ENCODE data around the gene VWC2L.
A peak's percentile ranks its signal among the peaks of the same experiment; 100 is the strongest.

Gene VWC2L

DNA sequence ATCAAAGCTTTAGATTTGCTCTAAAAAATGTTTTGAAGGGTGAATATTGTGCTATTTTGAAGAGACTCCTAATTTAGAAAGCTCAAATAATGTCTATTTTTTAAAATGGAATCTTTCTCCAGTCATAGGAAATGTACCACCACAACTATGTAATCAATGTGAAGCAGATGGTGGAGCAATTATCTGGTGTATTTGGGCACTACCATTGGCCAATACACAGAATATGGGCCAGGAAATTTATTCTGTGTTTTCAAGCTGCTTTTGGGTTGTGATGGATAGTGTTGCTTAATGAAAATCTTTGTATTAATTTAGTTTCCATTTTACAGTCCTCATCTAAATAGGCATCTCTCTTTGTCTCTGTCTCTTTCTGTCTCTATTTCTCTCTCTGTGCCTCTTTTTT lies 17.1 kb upstream of the VWC2L start:
- Histone ChIP-seq H3K4me1 (ENCODE audit: control insufficient read depth, insufficient read depth, low read depth, low read length) (no peaks in the 10 kb centered on the region), H4K91ac (ENCODE audit: low read length) (no peak overlapping the region), H2BK5ac (ENCODE audit: low read depth, low read length, poor library complexity, severe bottlenecking) (no peak overlapping the region), H2BK12ac (ENCODE audit: low read length in 2 of 2) (no peak overlapping the region), H3K23ac (ENCODE audit: low read length in 2 of 2) (no peak overlapping the region), H3K9ac (ENCODE audit: low read length) (no peak overlapping the region), H3K4me3 (ENCODE audit: insufficient read depth in 1 of 2, low read depth in 1 of 2, low read length in 2 of 2) (no peak overlapping the region), H3K27me3 (ENCODE audit: control insufficient read depth in 1 of 2, insufficient read depth in 1 of 2, low read length in 2 of 2) (no peaks in the 10 kb centered on the region), H2BK15ac (ENCODE audit: low read depth, poor library complexity, severe bottlenecking) (no peak overlapping the region), H3K36me3 (ENCODE audit: control insufficient read depth in 1 of 2, insufficient read depth in 2 of 2, low read depth in 1 of 2, low read length in 2 of 2) (no peaks in the 10 kb centered on the region), H3K18ac (ENCODE audit: low read depth in 1 of 2, low read length in 2 of 2) (no peak overlapping the region), H2BK120ac (ENCODE audit: low read depth, low read length) (no peak overlapping the region), H3K27ac (ENCODE audit: low read length, poor library complexity, severe bottlenecking) (no peak overlapping the region), H2AFZ (ENCODE audit: low read depth, low read length) (no peak overlapping the region), H3K79me1 (replicated peaks; ENCODE audit: low read length, poor library complexity, severe bottlenecking) (no peaks in the 10 kb centered on the region), H3K9me3 (ENCODE audit: control insufficient read depth, low read length) (peaks cover 2% of the 10 kb centered on the region), H3K4me2 (ENCODE audit: low read length, poor library complexity, severe bottlenecking) (no peak overlapping the region), H4K8ac (ENCODE audit: low read length) (no peak overlapping the region), H2AK5ac (ENCODE audit: low read length, severe bottlenecking) (no peak overlapping the region), H3K14ac (ENCODE audit: low read length in 2 of 2) (no peak overlapping the region), H3K4ac (ENCODE audit: low read depth in 1 of 2, low read length in 2 of 2) (no peak overlapping the region)
- DNase-seq, result no peak

DNA sequence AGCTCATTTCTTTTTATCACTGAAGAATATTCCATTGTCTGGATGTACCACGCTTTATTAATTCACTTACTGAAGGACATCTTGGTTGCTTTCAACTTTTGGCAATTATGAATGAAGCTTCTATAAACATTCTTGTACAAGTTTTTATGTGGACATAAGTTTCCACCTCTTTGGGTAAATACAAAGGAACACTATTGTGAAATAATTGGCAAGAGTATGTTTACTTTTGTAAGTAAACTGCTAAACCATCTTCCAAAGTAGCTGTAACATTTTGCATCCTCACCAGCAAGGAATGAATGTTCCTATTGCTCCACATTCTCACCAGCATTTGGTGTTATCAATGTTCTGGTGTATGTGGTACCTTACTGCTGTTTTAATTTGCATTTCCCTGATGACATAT lies 15.8 kb upstream of the VWC2L start:
- H3K9me3 ChIP-seq (ENCODE audit: control insufficient read depth, low read length), result peaks cover 2% of the 10 kb centered on the region
- H2AK5ac ChIP-seq (ENCODE audit: low read length, severe bottlenecking), result no peak overlapping the region
- DNase-seq, result peak; percentile 17
- H3K4me2 ChIP-seq (ENCODE audit: low read length, poor library complexity, severe bottlenecking), result no peak overlapping the region
- no peaks in the 10 kb centered on the region for H3K79me1 ChIP-seq (replicated peaks; ENCODE audit: low read length, poor library complexity, severe bottlenecking)
- no peak overlapping the region for H3K9ac ChIP-seq (ENCODE audit: low read length)
- H3K4me1 ChIP-seq (ENCODE audit: control insufficient read depth, insufficient read depth, low read depth, low read length), result no peaks in the 10 kb centered on the region
- H4K91ac ChIP-seq (ENCODE audit: low read length), result no peak overlapping the region
- no peak overlapping the region for H3K27ac ChIP-seq (ENCODE audit: low read length, poor library complexity, severe bottlenecking)
- no peak overlapping the region for H2AFZ ChIP-seq (ENCODE audit: low read depth, low read length)
- H3K4me3 ChIP-seq (ENCODE audit: insufficient read depth in 1 of 2, low read depth in 1 of 2, low read length in 2 of 2), result no peak overlapping the region
- H4K8ac ChIP-seq (ENCODE audit: low read length), result no peak overlapping the region
- no peaks in the 10 kb centered on the region for H3K27me3 ChIP-seq (ENCODE audit: control insufficient read depth in 1 of 2, insufficient read depth in 1 of 2, low read length in 2 of 2)
- no peak overlapping the region for H2BK120ac ChIP-seq (ENCODE audit: low read depth, low read length)
- H3K36me3 ChIP-seq (ENCODE audit: control insufficient read depth in 1 of 2, insufficient read depth in 2 of 2, low read depth in 1 of 2, low read length in 2 of 2), result no peaks in the 10 kb centered on the region
- no peak overlapping the region for H2BK15ac ChIP-seq (ENCODE audit: low read depth, poor library complexity, severe bottlenecking)
- H3K23ac ChIP-seq (ENCODE audit: low read length in 2 of 2), result no peak overlapping the region
- H3K14ac ChIP-seq (ENCODE audit: low read length in 2 of 2), result no peak overlapping the region
- WGBS, result no CpG with 5 or more reads among the region's 1 CpG
- no peak overlapping the region for H2BK5ac ChIP-seq (ENCODE audit: low read depth, low read length, poor library complexity, severe bottlenecking)
- no peak overlapping the region for H3K4ac ChIP-seq (ENCODE audit: low read depth in 1 of 2, low read length in 2 of 2)
- no peak overlapping the region for H3K18ac ChIP-seq (ENCODE audit: low read depth in 1 of 2, low read length in 2 of 2)
- no peak overlapping the region for H2BK12ac ChIP-seq (ENCODE audit: low read length in 2 of 2)

DNA sequence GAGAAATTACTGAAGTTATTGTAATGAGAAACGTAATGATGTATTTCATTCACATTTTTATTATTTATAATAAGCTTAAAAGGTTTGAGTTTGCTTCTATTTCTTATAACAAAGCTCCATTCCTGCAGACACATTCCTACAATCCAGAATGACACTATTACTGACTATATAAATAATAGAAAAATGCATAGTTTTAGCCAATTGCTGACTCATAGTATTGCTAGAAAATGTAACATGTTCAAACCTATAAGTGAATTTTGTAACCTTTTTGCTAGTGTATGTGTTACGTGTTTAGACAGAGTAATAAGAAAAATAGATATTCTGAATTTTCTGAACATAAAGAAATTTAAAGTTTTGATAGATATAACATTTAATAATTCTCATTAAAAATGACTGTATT lies 9.3 kb upstream of the VWC2L start:
- H3K4me2 ChIP-seq (ENCODE audit: low read length, poor library complexity, severe bottlenecking), result no peak overlapping the region
- H3K27ac ChIP-seq (ENCODE audit: low read length, poor library complexity, severe bottlenecking), result no peak overlapping the region
- no peak overlapping the region for H2AFZ ChIP-seq (ENCODE audit: low read depth, low read length)
- no CpG with 5 or more reads among the region's 2 CpGs for WGBS
- no peaks in the 10 kb centered on the region for H3K79me1 ChIP-seq (replicated peaks; ENCODE audit: low read length, poor library complexity, severe bottlenecking)
- H3K9me3 ChIP-seq (ENCODE audit: control insufficient read depth, low read length), result no peaks in the 10 kb centered on the region
- no peak overlapping the region for H3K18ac ChIP-seq (ENCODE audit: low read depth in 1 of 2, low read length in 2 of 2)
- DNase-seq, result no peak
- H2BK12ac ChIP-seq (ENCODE audit: low read length in 2 of 2), result no peak overlapping the region
- H3K4me3 ChIP-seq (ENCODE audit: insufficient read depth in 1 of 2, low read depth in 1 of 2, low read length in 2 of 2), result no peak overlapping the region
- no peak overlapping the region for H4K91ac ChIP-seq (ENCODE audit: low read length)
- no peak overlapping the region for H2BK15ac ChIP-seq (ENCODE audit: low read depth, poor library complexity, severe bottlenecking)
- H3K23ac ChIP-seq (ENCODE audit: low read length in 2 of 2), result no peak overlapping the region
- H4K8ac ChIP-seq (ENCODE audit: low read length), result no peak overlapping the region
- H3K9ac ChIP-seq (ENCODE audit: low read length), result no peak overlapping the region
- no peak overlapping the region for H3K4ac ChIP-seq (ENCODE audit: low read depth in 1 of 2, low read length in 2 of 2)
- H3K27me3 ChIP-seq (ENCODE audit: control insufficient read depth in 1 of 2, insufficient read depth in 1 of 2, low read length in 2 of 2), result no peaks in the 10 kb centered on the region
- no peaks in the 10 kb centered on the region for H3K36me3 ChIP-seq (ENCODE audit: control insufficient read depth in 1 of 2, insufficient read depth in 2 of 2, low read depth in 1 of 2, low read length in 2 of 2)
- H2BK120ac ChIP-seq (ENCODE audit: low read depth, low read length), result no peak overlapping the region
- H3K14ac ChIP-seq (ENCODE audit: low read length in 2 of 2), result no peak overlapping the region
- no peak overlapping the region for H2AK5ac ChIP-seq (ENCODE audit: low read length, severe bottlenecking)
- H3K4me1 ChIP-seq (ENCODE audit: control insufficient read depth, insufficient read depth, low read depth, low read length), result no peaks in the 10 kb centered on the region
- no peak overlapping the region for H2BK5ac ChIP-seq (ENCODE audit: low read depth, low read length, poor library complexity, severe bottlenecking)

DNA sequence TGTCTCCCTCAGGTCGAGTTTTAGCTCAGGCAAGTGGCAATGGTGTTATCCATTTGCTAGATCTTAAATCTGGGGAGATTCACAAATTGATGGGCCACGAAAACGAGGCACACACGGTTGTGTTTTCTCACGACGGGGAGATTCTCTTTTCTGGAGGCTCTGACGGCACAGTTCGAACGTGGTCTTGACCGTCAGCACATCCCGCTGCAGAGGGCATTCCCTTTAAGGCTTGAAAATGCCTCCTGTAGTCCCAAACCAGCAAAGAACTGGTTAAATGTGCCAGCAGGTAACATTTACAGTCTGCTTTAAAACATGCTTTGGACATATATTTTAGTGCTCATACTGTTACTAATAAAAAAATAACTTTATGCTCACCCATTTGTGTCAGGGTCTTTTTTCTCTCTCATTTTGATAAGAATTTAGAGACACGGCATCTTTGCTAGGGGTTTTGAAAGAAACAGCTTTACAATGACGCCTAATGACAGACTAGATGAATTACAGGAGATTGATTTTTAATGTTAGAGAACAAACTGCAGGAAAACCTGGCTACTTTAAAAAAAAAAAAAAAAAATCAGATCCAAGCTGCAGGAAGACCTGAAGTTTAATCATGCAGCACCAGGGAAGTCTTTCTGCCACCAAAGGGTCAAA lies 602 bp upstream of the VWC2L start:
- Histone ChIP-seq H3K18ac (ENCODE audit: low read depth in 1 of 2, low read length in 2 of 2) (no peak overlapping the region), H3K36me3 (ENCODE audit: control insufficient read depth in 1 of 2, insufficient read depth in 2 of 2, low read depth in 1 of 2, low read length in 2 of 2) (no peaks in the 10 kb centered on the region), H3K4me3 (ENCODE audit: insufficient read depth in 1 of 2, low read depth in 1 of 2, low read length in 2 of 2) (no peak overlapping the region), H2BK12ac (ENCODE audit: low read length in 2 of 2) (no peak overlapping the region), H4K8ac (ENCODE audit: low read length) (no peak overlapping the region), H3K79me1 (replicated peaks; ENCODE audit: low read length, poor library complexity, severe bottlenecking) (no peaks in the 10 kb centered on the region), H3K14ac (ENCODE audit: low read length in 2 of 2) (no peak overlapping the region), H2BK15ac (ENCODE audit: low read depth, poor library complexity, severe bottlenecking) (no peak overlapping the region), H4K91ac (ENCODE audit: low read length) (no peak overlapping the region), H2AK5ac (ENCODE audit: low read length, severe bottlenecking) (no peak overlapping the region), H3K27me3 (ENCODE audit: control insufficient read depth in 1 of 2, insufficient read depth in 1 of 2, low read length in 2 of 2) (no peaks in the 10 kb centered on the region), H3K4me1 (ENCODE audit: control insufficient read depth, insufficient read depth, low read depth, low read length) (peaks cover 2% of the 10 kb centered on the region), H2BK5ac (ENCODE audit: low read depth, low read length, poor library complexity, severe bottlenecking) (no peak overlapping the region), H3K4me2 (ENCODE audit: low read length, poor library complexity, severe bottlenecking) (no peak overlapping the region), H3K9ac (ENCODE audit: low read length) (no peak overlapping the region), H3K23ac (ENCODE audit: low read length in 2 of 2) (no peak overlapping the region), H2AFZ (ENCODE audit: low read depth, low read length) (no peak overlapping the region), H2BK120ac (ENCODE audit: low read depth, low read length) (no peak overlapping the region), H3K9me3 (ENCODE audit: control insufficient read depth, low read length) (peaks cover 3% of the 10 kb centered on the region), H3K27ac (ENCODE audit: low read length, poor library complexity, severe bottlenecking) (no peak overlapping the region), H3K4ac (ENCODE audit: low read depth in 1 of 2, low read length in 2 of 2) (no peak overlapping the region)
- DNase-seq, result no peak
- WGBS, result 72% methylated on average over 11 of the region's 13 CpGs

All from mesenchymal stem cell (in vitro differentiated cells and primary cell).